H9 (cell line): ENCODE measurements around the gene AKT3. TPM values are rescaled to one million over a fixed set of nuclear protein-coding genes. Genes with fewer than 3 reads are reported as not detected.

Source experiments
- DNase-seq: peaks from one replicate; pipeline ENCODE4 v3.0.0-alpha.2; 2017
- H2AFZ ChIP-seq: one replicate; pipeline ENCODE4 v1.6.1; 2013; ENCODE audit warnings: mild to moderate bottlenecking, low read length, control low read depth, moderate library complexity
- H2AK5ac ChIP-seq: 2 replicates; pipeline ENCODE4 v1.6.1; 2013; ENCODE audit warnings: low read length, control low read depth, mixed read lengths; ENCODE audit not compliant: insufficient read length
- H2BK120ac ChIP-seq: one replicate; pipeline ENCODE4 v1.6.1; 2013; ENCODE audit warnings: low read depth, mild to moderate bottlenecking, low read length, control low read depth, inconsistent platforms; ENCODE audit not compliant: poor library complexity, severe bottlenecking
- H2BK12ac ChIP-seq: 2 replicates; pipeline ENCODE4 v1.6.1; 2013; ENCODE audit warnings: low read length, control low read depth, mixed read lengths, low read depth; ENCODE audit not compliant: insufficient read length
- H2BK15ac ChIP-seq: 2 replicates; pipeline ENCODE4 v1.6.1; 2013; ENCODE audit warnings: low read depth, low read length, control low read depth
- H2BK20ac ChIP-seq: one replicate; pipeline ENCODE4 v1.6.1; 2013; ENCODE audit warnings: low read depth, mild to moderate bottlenecking, low read length, control low read depth, inconsistent platforms; ENCODE audit not compliant: poor library complexity, severe bottlenecking
- H2BK5ac ChIP-seq: 2 replicates; pipeline ENCODE4 v1.6.1; 2013; ENCODE audit warnings: low read length, control low read depth, mixed read lengths; ENCODE audit not compliant: insufficient read length
- H3K14ac ChIP-seq: 2 replicates; pipeline ENCODE4 v1.6.1; 2013; ENCODE audit warnings: low read length, control low read depth; ENCODE audit not compliant: insufficient read depth
- H3K18ac ChIP-seq: 2 replicates; pipeline ENCODE4 v1.6.1; 2013; ENCODE audit warnings: low read depth, mild to moderate bottlenecking, mixed read lengths, low read length, control low read depth; ENCODE audit not compliant: insufficient read length
- H3K23ac ChIP-seq: 2 replicates; pipeline ENCODE4 v1.6.1; 2013; ENCODE audit warnings: low read length, control low read depth, mixed read lengths, low read depth; ENCODE audit not compliant: insufficient read length
- H3K23me2 ChIP-seq: 2 replicates; pipeline ENCODE4 v1.6.1; 2013; ENCODE audit warnings: low read depth, mild to moderate bottlenecking, mixed read lengths, low read length, control low read depth; ENCODE audit not compliant: insufficient read length, poor library complexity, severe bottlenecking
- H3K27ac ChIP-seq: 2 replicates; pipeline ENCODE4 v1.5.1; 2013; ENCODE audit warnings: low read length, control low read depth, mixed read lengths, low read depth; ENCODE audit not compliant: insufficient read length
- H3K27me3 ChIP-seq: 2 replicates; pipeline ENCODE4 v1.6.1; 2013; ENCODE audit warnings: low read length, control low read depth, inconsistent platforms; ENCODE audit not compliant: insufficient read depth
- H3K4ac ChIP-seq: 2 replicates; pipeline ENCODE4 v1.6.1; 2013; ENCODE audit warnings: low read depth, mild to moderate bottlenecking, control low read depth, inconsistent platforms, low read length, moderate library complexity
- H3K4me1 ChIP-seq: 2 replicates; pipeline ENCODE4 v1.6.1; 2013; ENCODE audit warnings: low read length, control low read depth, inconsistent platforms; ENCODE audit not compliant: insufficient read depth
- H3K4me2 ChIP-seq: 2 replicates; pipeline ENCODE4 v1.6.1; 2013; ENCODE audit warnings: low read length, control low read depth, mixed read lengths; ENCODE audit not compliant: insufficient read length, insufficient read depth
- H3K56ac ChIP-seq: 2 replicates; pipeline ENCODE4 v1.6.1; 2013; ENCODE audit warnings: low read depth, mild to moderate bottlenecking, mixed read lengths, low read length, control low read depth; ENCODE audit not compliant: insufficient read length
- H3K79me1 ChIP-seq: 2 replicates; pipeline ENCODE4 v1.6.1; 2013; ENCODE audit warnings: low read depth, mild to moderate bottlenecking, moderate library complexity, low read length, control low read depth, inconsistent platforms; ENCODE audit not compliant: insufficient read depth, poor library complexity, severe bottlenecking
- H3K79me2 ChIP-seq: 2 replicates; pipeline ENCODE4 v1.6.1; 2013; ENCODE audit warnings: low read length, control low read depth, inconsistent platforms; ENCODE audit not compliant: insufficient read depth
- H3K9ac ChIP-seq: 2 replicates; pipeline ENCODE4 v1.6.1; 2013; ENCODE audit warnings: low read length, control low read depth, mixed read lengths; ENCODE audit not compliant: insufficient read length; ENCODE audit errors: extremely low read depth
- H3K9me3 ChIP-seq: one replicate; pipeline ENCODE4 v1.6.1; 2013; ENCODE audit warnings: low read depth, low read length, inconsistent platforms; ENCODE audit not compliant: control insufficient read depth
- H3T11ph ChIP-seq: one replicate; pipeline ENCODE4 v1.6.1; 2013; ENCODE audit warnings: mild to moderate bottlenecking, low read length, control low read depth, inconsistent platforms
- H4K20me1 ChIP-seq: one replicate; pipeline ENCODE4 v1.6.1; 2013; ENCODE audit not compliant: control insufficient read depth, insufficient read length, insufficient read depth
- H4K5ac ChIP-seq: 2 replicates; pipeline ENCODE4 v1.6.1; 2013; ENCODE audit warnings: low read depth, mild to moderate bottlenecking, mixed read lengths, low read length, control low read depth; ENCODE audit not compliant: insufficient read length
- H4K8ac ChIP-seq: replicated peaks from 2 replicates; pipeline ENCODE4 v1.6.1; 2013; ENCODE audit warnings: low read length, control low read depth, mixed read lengths, low read depth; ENCODE audit not compliant: insufficient read length
- H4K91ac ChIP-seq: 2 replicates; pipeline ENCODE4 v1.6.1; 2013; ENCODE audit warnings: low read depth, mild to moderate bottlenecking, moderate library complexity, mixed read lengths, low read length, control low read depth; ENCODE audit not compliant: insufficient read length
- H3K27ac Mint-ChIP-seq, 3 experiments: 2 replicates in 2 of 3; 3 replicates in 1 of 3; pipeline ENCODE4 v1.8.0; 2020 to 2021; ENCODE audit warnings: mixed read lengths in 3 of 3, mild to moderate bottlenecking in 1 of 3, moderate library complexity in 1 of 3
- H3K27me3 Mint-ChIP-seq: 2 replicates; pipeline ENCODE4 v1.8.0; 2021; ENCODE audit warnings: low read depth, mild to moderate bottlenecking, moderate library complexity, mixed read lengths
- H3K36me3 Mint-ChIP-seq, 3 experiments: 2 replicates in 2 of 3; 3 replicates in 1 of 3; pipeline ENCODE4 v1.8.0; 2020 to 2021; ENCODE audit warnings: low read depth in 3 of 3, mixed read lengths in 3 of 3; ENCODE audit not compliant: insufficient read depth in 1 of 3
- H3K4me1 Mint-ChIP-seq, 2 experiments: 2 replicates each; pipeline ENCODE4 v1.8.0; 2020; ENCODE audit warnings: mixed read lengths in 2 of 2
- H3K4me3 Mint-ChIP-seq, 2 experiments: 2 replicates in 1 of 2; 3 replicates in 1 of 2; pipeline ENCODE4 v1.8.0; 2020 to 2021; ENCODE audit warnings: mild to moderate bottlenecking in 2 of 2, mixed read lengths in 2 of 2, moderate library complexity in 1 of 2
- H3K9me3 Mint-ChIP-seq, 2 experiments: 2 replicates in 1 of 2; 3 replicates in 1 of 2; pipeline ENCODE4 v1.8.0; 2020; ENCODE audit warnings: mild to moderate bottlenecking in 2 of 2, mixed read lengths in 2 of 2, moderate library complexity in 1 of 2
- total RNA-seq: library from RNA; stranded (reverse); gene quantifications from 2 replicates; pipeline ENCODE4 v1.2.1, GENCODE V29; 2021
- TF ChIP-seq, protein P1 (sequence below): fragments of 200-600 bp; sonication (generic); conservative IDR thresholded peaks from 3 replicates; pipeline ENCODE4 v1.8.0; 2021; ENCODE audit warnings: antibody characterized with exemption, mild to moderate bottlenecking

The AKT3 gene
- total RNA-seq, 1 experiment from 2014 or later, result 27.8 TPM

- Histone ChIP-seq H3K4me2 (no peak overlapping the region), H3K79me2 (no peaks in the 10 kb centered on the region), H3K23ac (no peak overlapping the region), H4K91ac (no peak overlapping the region), H4K5ac (no peak overlapping the region), H3K56ac (no peak overlapping the region), H3K4me1 (no peaks in the 10 kb centered on the region), H3K9me3 (no peaks in the 10 kb centered on the region), H2AK5ac (no peak overlapping the region), H3K14ac (no peak overlapping the region), H2BK120ac (no peak overlapping the region), H2AFZ (no peak overlapping the region), H3K27me3 (no peaks in the 10 kb centered on the region), H4K20me1 (no peaks in the 10 kb centered on the region), H3K27ac (no peak overlapping the region), H2BK5ac (no peak overlapping the region), H2BK20ac (no peak overlapping the region), H2BK15ac (no peak overlapping the region), H3K9ac (no peak overlapping the region), H3K23me2 (no peaks in the 10 kb centered on the region), H3K18ac (no peak overlapping the region), H2BK12ac (no peak overlapping the region), H3K79me1 (no peaks in the 10 kb centered on the region), H4K8ac (no peak overlapping the region), H3K4ac (no peak overlapping the region), H3T11ph (no peak overlapping the region)
- TF ChIP-seq, protein P1, sequence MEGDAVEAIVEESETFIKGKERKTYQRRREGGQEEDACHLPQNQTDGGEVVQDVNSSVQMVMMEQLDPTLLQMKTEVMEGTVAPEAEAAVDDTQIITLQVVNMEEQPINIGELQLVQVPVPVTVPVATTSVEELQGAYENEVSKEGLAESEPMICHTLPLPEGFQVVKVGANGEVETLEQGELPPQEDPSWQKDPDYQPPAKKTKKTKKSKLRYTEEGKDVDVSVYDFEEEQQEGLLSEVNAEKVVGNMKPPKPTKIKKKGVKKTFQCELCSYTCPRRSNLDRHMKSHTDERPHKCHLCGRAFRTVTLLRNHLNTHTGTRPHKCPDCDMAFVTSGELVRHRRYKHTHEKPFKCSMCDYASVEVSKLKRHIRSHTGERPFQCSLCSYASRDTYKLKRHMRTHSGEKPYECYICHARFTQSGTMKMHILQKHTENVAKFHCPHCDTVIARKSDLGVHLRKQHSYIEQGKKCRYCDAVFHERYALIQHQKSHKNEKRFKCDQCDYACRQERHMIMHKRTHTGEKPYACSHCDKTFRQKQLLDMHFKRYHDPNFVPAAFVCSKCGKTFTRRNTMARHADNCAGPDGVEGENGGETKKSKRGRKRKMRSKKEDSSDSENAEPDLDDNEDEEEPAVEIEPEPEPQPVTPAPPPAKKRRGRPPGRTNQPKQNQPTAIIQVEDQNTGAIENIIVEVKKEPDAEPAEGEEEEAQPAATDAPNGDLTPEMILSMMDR, result no peak
- no peaks in the 10 kb centered on the region for H3K27me3 Mint-ChIP-seq
- H3K4me1 Mint-ChIP-seq, result peaks cover 4 to 7% of the 10 kb centered on the region in 2 experiments; a peak in 2 of 4 replicates
- H3K9me3 Mint-ChIP-seq, result peaks cover 0 to 2% of the 10 kb centered on the region in 2 experiments; a peak in 2 of 5 replicates
- H3K36me3 Mint-ChIP-seq, result peaks cover 0 to 3% (median 0%) of the 10 kb centered on the region in 3 experiments; a peak in 1 of 7 replicates
- no peak for DNase-seq
- H3K27ac Mint-ChIP-seq, result no peak overlapping the region
- no peak overlapping the region for H3K4me3 Mint-ChIP-seq
Observed at GRCh38 chr1:243549108-243549507, 300.9 kb downstream of the AKT3 start.
